ENCODE measurements around the gene PCMT1.

The PCMT1 gene

DNA sequence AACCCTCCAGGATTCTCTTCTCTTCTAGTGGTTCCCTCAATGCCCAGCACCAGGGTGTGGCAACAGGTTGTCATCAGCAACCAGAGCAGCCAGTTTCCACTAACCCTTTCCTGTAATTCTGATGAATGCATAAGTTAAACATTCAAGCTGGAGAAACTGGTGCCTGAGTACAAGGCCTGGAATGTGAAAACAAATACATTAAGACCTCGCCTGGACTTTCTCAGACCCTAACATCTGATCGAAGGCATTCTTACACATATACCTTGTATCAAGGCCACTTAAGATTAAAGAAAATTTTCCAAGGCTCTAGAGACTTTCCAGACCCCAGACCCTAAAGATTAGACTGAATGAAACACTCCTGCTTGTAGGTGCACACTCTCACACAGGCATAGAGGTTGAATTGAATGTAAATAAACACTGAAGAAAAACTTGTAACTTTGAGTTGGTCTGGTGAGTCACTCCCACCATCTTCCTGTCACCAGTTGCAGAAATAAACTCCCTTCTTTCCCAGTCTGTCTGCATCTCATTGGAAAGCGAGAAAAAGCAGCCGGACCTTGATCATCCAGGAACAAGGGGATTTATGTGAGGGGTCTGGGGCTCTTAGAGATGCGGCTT is 105.6 kb downstream of the PCMT1 start:
- DNase-seq (ENCODE audit: low spot score): no peak

DNA sequence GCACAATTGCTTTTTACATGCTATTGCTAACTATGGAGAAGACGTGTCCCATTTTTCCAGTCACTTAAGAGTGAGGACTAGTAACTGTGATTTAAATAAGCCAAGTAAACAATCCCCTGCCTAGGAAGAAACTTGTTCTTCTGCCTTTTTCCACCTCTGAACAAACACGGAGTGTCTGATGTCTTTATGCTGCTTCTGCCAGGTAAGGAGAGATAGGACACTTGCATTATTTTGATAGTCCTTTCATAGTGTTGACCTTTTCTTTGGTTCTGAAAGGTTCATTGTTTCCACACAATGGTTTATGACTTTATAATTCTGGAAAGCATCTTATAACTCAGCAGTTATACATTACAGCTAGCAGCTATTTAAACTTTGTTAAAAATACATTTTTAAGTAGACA is 106.2 kb downstream of the PCMT1 start:
- no peak for DNase-seq (ENCODE audit: low spot score)

DNA sequence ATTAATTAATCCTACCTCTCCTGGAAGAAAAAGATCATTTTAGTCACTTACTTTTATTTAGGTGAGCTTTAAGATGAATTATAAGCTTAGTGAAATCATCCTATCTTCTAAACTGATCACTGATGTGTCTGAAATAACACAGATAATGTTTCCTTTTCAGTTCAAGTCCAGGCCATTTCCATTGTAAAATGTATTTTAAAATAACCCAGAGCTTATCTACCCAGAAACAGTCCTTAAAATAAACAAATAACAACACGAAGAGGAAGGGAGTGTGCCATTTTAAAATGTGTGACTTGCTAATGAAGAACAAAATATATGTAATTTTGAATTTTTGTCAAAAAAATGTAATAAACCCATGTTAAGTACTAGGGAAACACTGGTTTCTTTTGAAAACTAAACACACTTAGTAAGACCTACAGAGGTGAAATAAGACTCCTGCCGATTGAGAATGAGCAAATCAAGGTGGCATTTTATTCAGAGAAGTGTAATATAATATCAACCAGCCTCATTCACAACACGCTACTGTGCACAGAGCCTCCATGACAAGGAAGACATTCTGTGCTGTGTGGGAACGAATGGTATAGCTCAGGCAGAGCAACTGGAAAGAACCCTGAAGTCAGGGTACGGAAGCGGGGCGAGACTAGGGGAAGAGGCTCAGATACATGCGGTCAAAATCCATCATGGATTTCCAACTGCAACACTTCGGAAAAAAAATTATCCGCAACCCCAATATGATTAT is 106.9 kb downstream of the PCMT1 start:
- DNase-seq (ENCODE audit: low spot score): no peak

DNA sequence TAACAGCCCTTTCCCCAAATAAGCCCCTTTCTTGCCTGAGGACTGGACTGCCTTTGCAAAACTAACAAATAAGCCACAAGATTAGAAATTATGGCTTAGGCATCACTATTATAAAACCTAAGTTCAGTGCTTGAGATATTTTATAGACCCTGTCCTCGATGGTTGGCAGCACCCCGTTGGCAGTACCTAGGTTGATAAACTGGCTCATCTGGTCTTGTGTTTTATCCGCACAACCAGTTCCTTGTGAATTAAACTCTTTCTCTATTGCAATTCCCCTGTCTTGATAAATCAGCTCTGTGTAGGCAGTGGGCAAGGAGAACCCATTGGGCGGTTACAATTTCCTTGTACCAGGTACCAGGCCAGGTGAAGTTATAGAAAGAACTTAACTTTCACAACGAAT is 108.0 kb downstream of the PCMT1 start:
- no peak for DNase-seq (ENCODE audit: low spot score)

DNA sequence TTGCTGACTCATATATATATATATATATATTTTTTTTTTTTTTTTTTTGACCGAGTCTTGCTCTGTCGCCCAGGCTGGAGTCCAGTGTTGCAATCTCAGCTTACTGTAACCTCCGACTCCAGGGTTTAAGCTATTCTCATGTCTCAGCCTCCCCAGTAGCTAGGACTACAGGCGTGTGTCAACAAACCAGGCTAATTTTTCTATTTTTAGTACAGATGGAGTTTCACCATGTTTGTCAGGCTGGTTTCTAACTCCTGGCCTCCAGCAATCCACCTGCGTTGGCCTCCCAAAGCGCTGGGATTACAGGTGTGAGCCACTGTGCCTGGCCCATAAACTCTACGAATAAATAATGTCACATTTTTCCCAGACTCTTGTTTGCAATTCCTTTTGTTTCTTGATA is 109.8 kb downstream of the PCMT1 start:
- DNase-seq (ENCODE audit: low spot score): no peak

DNA sequence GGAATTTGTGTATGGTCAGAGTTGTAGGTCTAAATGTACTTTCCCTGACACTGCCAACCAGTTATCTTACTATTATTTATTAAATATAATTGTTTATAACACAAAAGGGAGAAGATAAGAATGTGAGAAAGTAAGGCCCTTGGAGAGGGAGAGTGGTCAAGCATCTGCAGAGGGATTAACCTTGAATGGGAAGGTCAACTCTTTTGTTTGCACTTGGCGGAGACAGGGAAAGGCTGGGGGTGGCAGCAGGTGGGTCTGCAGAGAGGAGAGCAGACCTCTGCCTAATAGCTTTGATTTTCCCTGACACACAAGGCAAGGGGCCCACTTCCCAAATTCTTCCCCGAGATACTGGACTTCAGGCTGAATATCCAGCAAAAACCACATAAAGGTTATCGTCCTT is 110.4 kb downstream of the PCMT1 start:
- no peak for DNase-seq (ENCODE audit: low spot score)

DNA sequence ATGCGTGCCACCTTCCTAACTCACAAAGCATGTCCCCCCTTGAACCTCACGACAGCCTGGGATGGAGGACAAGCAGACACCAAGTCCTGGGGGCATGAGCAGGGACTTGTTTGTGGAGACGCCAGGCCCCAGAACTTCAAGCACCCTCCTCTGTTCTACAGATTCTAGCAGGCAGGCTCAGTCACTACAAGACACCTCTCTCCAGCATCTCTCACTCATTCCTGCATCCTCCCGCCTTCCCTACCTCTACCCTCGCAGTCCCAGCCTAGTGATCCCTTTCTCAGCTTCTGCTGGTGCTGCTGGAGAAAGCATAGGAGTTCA is 110.9 kb downstream of the PCMT1 start:
- DNase-seq (ENCODE audit: low spot score): no peak
